Type B pancreatic cell (in vitro differentiated cells): ENCODE results near the gene NUP93. TPM values are rescaled to one million over a fixed set of nuclear protein-coding genes. Genes with fewer than 3 reads are reported as not detected.
"Not testable (repeated sequence)": the region's sequence is repeated elsewhere in the genome, so short reads cannot be mapped to it uniquely, and the experiment has no call there.

Experiments used
- DNase-seq: peaks from one replicate; pipeline ENCODE4 v3.0.0; 2021; ENCODE audit warnings: mixed read lengths; ENCODE audit not compliant: unreplicated experiment; ENCODE audit errors: extremely low spot score
- H3K27ac Mint-ChIP-seq: 2 replicates; pipeline ENCODE4 v1.8.0; 2021; ENCODE audit warnings: mild to moderate bottlenecking, mixed read lengths
- H3K27me3 Mint-ChIP-seq: 2 replicates; pipeline ENCODE4 v1.8.0; 2021; ENCODE audit warnings: mixed read lengths
- H3K36me3 Mint-ChIP-seq: 2 replicates; pipeline ENCODE4 v1.8.0; 2021; ENCODE audit warnings: mixed read lengths
- H3K4me1 Mint-ChIP-seq: one replicate; pipeline ENCODE4 v1.8.0; 2021; ENCODE audit warnings: mixed read lengths; ENCODE audit not compliant: unreplicated experiment
- H3K4me3 Mint-ChIP-seq: 2 replicates; pipeline ENCODE4 v1.8.0; 2021; ENCODE audit warnings: mild to moderate bottlenecking, mixed read lengths
- H3K9me3 Mint-ChIP-seq: 2 replicates; pipeline ENCODE4 v1.8.0; 2021; ENCODE audit warnings: mixed read lengths
- CTCF ChIP-seq: fragments of 200-600 bp; sonication (generic); conservative IDR thresholded peaks from 2 replicates; pipeline ENCODE4 v1.5.0; 2021; ENCODE audit warnings: antibody characterized with exemption, mild to moderate bottlenecking
- total RNA-seq: library from RNA; stranded (reverse); gene quantifications from 2 replicates; pipeline ENCODE4 v1.2.1, GENCODE V29; 2021; ENCODE audit warnings: low replicate concordance

NUP93 gene
- total RNA-seq, 1 donor from 2014 or later = 101 TPM

GRCh38 chr16:56797861-56798260 lies 67.9 kb downstream of the NUP93 start:
- H3K36me3 Mint-ChIP-seq = peaks cover 6% of the 10 kb centered on the region
- no peaks in the 10 kb centered on the region for H3K27me3 Mint-ChIP-seq
- H3K27ac Mint-ChIP-seq = no peak overlapping the region
- no peaks in the 10 kb centered on the region for H3K9me3 Mint-ChIP-seq
- no peak for DNase-seq
- H3K4me3 Mint-ChIP-seq = no peak overlapping the region
- no peak for TF ChIP-seq CTCF
- H3K4me1 Mint-ChIP-seq = peaks cover 10% of the 10 kb centered on the region

GRCh38 chr16:56798955-56799354 lies 69.0 kb downstream of the NUP93 start:
- Mint-ChIP-seq H3K4me3 (no peak overlapping the region), H3K27me3 (no peaks in the 10 kb centered on the region), H3K36me3 (peaks cover 6% of the 10 kb centered on the region), H3K9me3 (no peaks in the 10 kb centered on the region), H3K27ac (no peak overlapping the region), H3K4me1 (no peaks in the 10 kb centered on the region)
- no peak for TF ChIP-seq CTCF
- DNase-seq = no peak

GRCh38 chr16:56800355-56800754 lies 70.4 kb downstream of the NUP93 start:
- Mint-ChIP-seq H3K36me3 (peaks cover 9% of the 10 kb centered on the region), H3K4me1 (no peaks in the 10 kb centered on the region), H3K4me3 (no peak overlapping the region), H3K27ac (no peak overlapping the region), H3K27me3 (no peaks in the 10 kb centered on the region), H3K9me3 (no peaks in the 10 kb centered on the region)
- DNase-seq = no peak
- no peak for TF ChIP-seq CTCF

GRCh38 chr16:56801762-56802161 lies 71.8 kb downstream of the NUP93 start:
- Mint-ChIP-seq H3K4me1 (no peaks in the 10 kb centered on the region), H3K27me3 (no peaks in the 10 kb centered on the region), H3K4me3 (no peak overlapping the region), H3K9me3 (no peaks in the 10 kb centered on the region), H3K36me3 (peaks cover 20% of the 10 kb centered on the region), H3K27ac (no peak overlapping the region)
- TF ChIP-seq CTCF = no peak
- DNase-seq = no peak

- peak overlapping the region; percentile 11 for H3K27ac Mint-ChIP-seq
- peaks cover 26% of the 10 kb centered on the region for H3K36me3 Mint-ChIP-seq
- no peak for TF ChIP-seq CTCF
- H3K4me1 Mint-ChIP-seq = no peaks in the 10 kb centered on the region
- no peak for DNase-seq
- H3K27me3 Mint-ChIP-seq = no peaks in the 10 kb centered on the region
- no peaks in the 10 kb centered on the region for H3K9me3 Mint-ChIP-seq
- no peak overlapping the region for H3K4me3 Mint-ChIP-seq
These were observed 77.2 kb downstream of the NUP93 start for GRCh38 chr16:56807011-56807675.

GRCh38 chr16:56807676-56808067 lies 77.7 kb downstream of the NUP93 start:
- H3K27ac Mint-ChIP-seq, DNase-seq, H3K9me3 Mint-ChIP-seq, H3K27me3 Mint-ChIP-seq, H3K4me1 Mint-ChIP-seq, H3K4me3 Mint-ChIP-seq: not testable (repeated sequence)
- H3K36me3 Mint-ChIP-seq = peaks cover 26% of the 10 kb centered on the region
